ENCODE data around the gene TECRL. TPM values are rescaled to one million over a fixed set of nuclear protein-coding genes. Genes with fewer than 3 reads are reported as not detected.

Gene TECRL
- total RNA-seq, 5 donors from 2014 or later (not counting 1 experiment from before 2014, with no cell fraction given) = not detected

GRCh38 chr4:64248186-64248585 is 161.1 kb downstream of the TECRL start:
- no peak for DNase-seq
- Mint-ChIP-seq H3K4me3 (no peak overlapping the region), H3K27ac (no peak overlapping the region), H3K9me3 (peaks cover 17 to 34% (median 23%) of the 10 kb centered on the region in 3 donors), H3K4me1 (no peaks in the 10 kb centered on the region), H3K27me3 (no peaks in the 10 kb centered on the region), H3K36me3 (no peaks in the 10 kb centered on the region)
- POLR2A ChIA-PET = no interaction called here
- no peaks in the 10 kb centered on the region for H3K27me3 ChIP-seq (replicated peaks in 1 of 2; ENCODE audit: control insufficient read depth in 2 of 2, extremely low read depth in 1 of 2, insufficient read depth in 2 of 2, low read length in 1 of 2)
- no peaks in the 10 kb centered on the region for H3K4me1 ChIP-seq (ENCODE audit: control insufficient read depth in 1 of 2, extremely low read depth in 1 of 2, insufficient read depth in 2 of 2, low read length in 2 of 2)
- CTCF ChIA-PET = no interaction called here
- H3K36me3 ChIP-seq (ENCODE audit: control insufficient read depth in 2 of 2, extremely low read depth in 1 of 2, insufficient read depth in 1 of 2, low read length in 1 of 2) = no peaks in the 10 kb centered on the region
- no peak for ATAC-seq (replicated peaks in 1 of 4)
- H3K4me3 ChIP-seq (ENCODE audit: control insufficient read depth in 1 of 2, extremely low read depth in 1 of 2, low read length in 1 of 2) = no peak overlapping the region
- H3K27ac ChIP-seq (ENCODE audit: low read length) = no peak overlapping the region
- no peaks in the 10 kb centered on the region for H3K9me3 ChIP-seq

GRCh38 chr4:64230709-64231310 is 178.4 kb downstream of the TECRL start:
- no peaks in the 10 kb centered on the region for H3K4me1 ChIP-seq (ENCODE audit: control insufficient read depth in 1 of 2, extremely low read depth in 1 of 2, insufficient read depth in 2 of 2, low read length in 2 of 2)
- peaks cover 26 to 48% (median 27%) of the 10 kb centered on the region in 3 donors for H3K9me3 Mint-ChIP-seq
- no peak for ATAC-seq (replicated peaks in 1 of 4)
- 50% methylated on average over 2 of the region's 3 CpGs for WGBS (ENCODE audit: insufficient coverage)
- H3K27me3 Mint-ChIP-seq = no peaks in the 10 kb centered on the region
- no peak overlapping the region for H3K4me3 ChIP-seq (ENCODE audit: control insufficient read depth in 1 of 2, extremely low read depth in 1 of 2, low read length in 1 of 2)
- no peaks in the 10 kb centered on the region for H3K4me1 Mint-ChIP-seq
- DNase-seq = no peak
- no peaks in the 10 kb centered on the region for H3K36me3 ChIP-seq (ENCODE audit: control insufficient read depth in 2 of 2, extremely low read depth in 1 of 2, insufficient read depth in 1 of 2, low read length in 1 of 2)
- peaks cover 2% of the 10 kb centered on the region for H3K9me3 ChIP-seq
- H3K27ac Mint-ChIP-seq = no peak overlapping the region
- H3K36me3 Mint-ChIP-seq = no peaks in the 10 kb centered on the region
- no peaks in the 10 kb centered on the region for H3K27me3 ChIP-seq (replicated peaks in 1 of 2; ENCODE audit: control insufficient read depth in 2 of 2, extremely low read depth in 1 of 2, insufficient read depth in 2 of 2, low read length in 1 of 2)
- ChIA-PET POLR2A (no interaction called here), CTCF (no interaction called here)
- no peak overlapping the region for H3K27ac ChIP-seq (ENCODE audit: low read length)
- no peak overlapping the region for H3K4me3 Mint-ChIP-seq

All from T-cell (primary cell).